HepG2 (cell line): ENCODE measurements around the gene NPAS2. TPM values are rescaled to one million over a fixed set of nuclear protein-coding genes. Genes with fewer than 3 reads are reported as not detected.

Experiments used
- ATAC-seq: fragments of 200-7000 bp; cut with Tn5 transposase; 3 replicates; pipeline ENCODE4 v1.9.1; 2020; ENCODE audit warnings: mild to moderate bottlenecking, moderate library complexity
- BruUV-seq: library from RNA; stranded (reverse); fragments of 400-500 nt; replicated peaks from 2 replicates; lab custom pipeline; 2021; lab: Mats Ljungman, UMichigan
- CTCF ChIA-PET: fragments of 300-600 bp; formaldehyde crosslinking; extraction: SDS; loops from one replicate; lab custom pipeline; 2021; ENCODE audit warnings: low total read pairs, inconsistent platforms, low intra/inter-chr PET ratio; lab: Yijun Ruan, JAX
- POLR2A ChIA-PET: fragments of 350-600 bp; sonication (Branson Sonifier 250); formaldehyde crosslinking; loops from one replicate; lab custom pipeline; 2020; ENCODE audit warnings: antibody characterized with exemption, inconsistent platforms; lab: Yijun Ruan, JAX
- DNase-seq: peaks from one replicate; pipeline ENCODE4 v3.0.0-alpha.2; 2015; ENCODE audit warnings: low spot score
- FAIRE-seq: peaks from 3 replicates; lab custom pipeline; 2011; peaks lifted over from hg19 to GRCh38; lab: Jason Lieb, UNC
- H2AFZ ChIP-seq: one replicate; pipeline ENCODE4 v1.6.1; 2011; ENCODE audit warnings: low read length, inconsistent platforms
- H3K27ac ChIP-seq: fragments of 300-600 bp; 3 replicates; pipeline ENCODE4 v1.8.0; 2011; ENCODE audit warnings: mixed run types, mild to moderate bottlenecking, mixed read lengths, low read length, inconsistent platforms; ENCODE audit not compliant: insufficient read depth; ENCODE audit errors: extremely low read length
- H3K27me3 ChIP-seq, 2 experiments: fragments of 200-600 bp in 1 of 2; 2 replicates in 1 of 2; 3 replicates in 1 of 2; pipeline versions ENCODE4 v1.6.0 to v1.8.0; 2011; ENCODE audit warnings: low read length in 2 of 2, mild to moderate bottlenecking in 2 of 2, moderate library complexity in 2 of 2, inconsistent platforms in 1 of 2; ENCODE audit not compliant: insufficient read depth in 2 of 2, control insufficient read depth in 1 of 2
- H3K36me3 ChIP-seq, 2 experiments: fragments of 200-600 bp in 1 of 2; replicated peaks in 1 of 2; 2 replicates in 1 of 2; 3 replicates in 1 of 2; pipeline versions ENCODE4 v1.5.1 to v1.8.0; 2011; ENCODE audit warnings: low read length in 2 of 2, inconsistent platforms in 1 of 2; ENCODE audit not compliant: insufficient read depth in 2 of 2, control insufficient read depth in 1 of 2
- H3K4me1 ChIP-seq: 2 replicates; pipeline ENCODE4 v1.5.1; 2012; ENCODE audit warnings: low read length, inconsistent platforms; ENCODE audit not compliant: insufficient read depth
- H3K4me2 ChIP-seq: 2 replicates; pipeline ENCODE4 v1.6.0; 2011; ENCODE audit warnings: low read depth, low read length, inconsistent platforms
- H3K4me3 ChIP-seq, 3 experiments: fragments of 200-600 bp in 1 of 3; sonication (generic), shearing (Covaris generic) in 1 of 3; replicated peaks in 1 of 3; 2 replicates each; pipeline ENCODE4 v1.5.1; 2011 to 2016; ENCODE audit warnings: low read length in 3 of 3, inconsistent platforms in 2 of 3, low read depth in 2 of 3, mild to moderate bottlenecking in 2 of 3, control low read depth in 1 of 3, mixed read lengths in 1 of 3; ENCODE audit not compliant: insufficient read depth in 1 of 3
- H3K79me2 ChIP-seq: one replicate; pipeline ENCODE4 v1.6.1; 2011; ENCODE audit warnings: low read length, inconsistent platforms; ENCODE audit not compliant: insufficient read depth
- H3K9ac ChIP-seq: 2 replicates; pipeline ENCODE4 v1.6.0; 2011; ENCODE audit warnings: mild to moderate bottlenecking, low read depth, low read length, inconsistent platforms; ENCODE audit not compliant: insufficient read depth
- H3K9me3 ChIP-seq: 2 replicates; pipeline ENCODE4 v1.5.1; 2012; ENCODE audit warnings: mild to moderate bottlenecking, low read length
- H4K20me1 ChIP-seq: 2 replicates; pipeline ENCODE4 v1.6.0; 2011; ENCODE audit warnings: inconsistent platforms, mild to moderate bottlenecking, low read length, moderate library complexity; ENCODE audit not compliant: insufficient read depth
- DBP ChIP-seq: sonication (generic); formaldehyde crosslinking; IDR thresholded peaks from 2 replicates; pipeline ENCODE4 v1.4.0; 2020; ENCODE audit warnings: missing genetic modification reagents; ENCODE audit errors: not compliant biosample characterization
- FOXK2 ChIP-seq: fragments of 450-650 bp; IDR thresholded peaks from 2 replicates; pipeline ENCODE4 v1.6.1; 2016
- FOXO4 ChIP-seq: sonication (generic); formaldehyde crosslinking; conservative IDR thresholded peaks from 2 replicates; pipeline ENCODE4 v1.8.1; 2023; ENCODE audit warnings: missing genetic modification reagents
- MYC ChIP-seq: sonication (generic); formaldehyde crosslinking; IDR thresholded peaks from 2 replicates; pipeline ENCODE4 v1.9.0; 2021; ENCODE audit warnings: missing genetic modification reagents, borderline replicate concordance
- NFKB2 ChIP-seq: sonication (generic); formaldehyde crosslinking; IDR thresholded peaks from 2 replicates; pipeline ENCODE4 v1.4.0; 2020; ENCODE audit warnings: missing genetic modification reagents, borderline replicate concordance
- SUZ12 ChIP-seq: fragments of 150-350 bp; IDR thresholded peaks from 2 replicates; pipeline ENCODE4 v1.6.1; 2014; ENCODE audit warnings: low read depth, low read length
- ZFAT ChIP-seq: sonication (generic); formaldehyde crosslinking; conservative IDR thresholded peaks from 2 replicates; pipeline ENCODE4 v1.8.1; 2023; ENCODE audit warnings: missing genetic modification reagents, inconsistent platforms
- ZNF33A ChIP-seq: sonication (generic); formaldehyde crosslinking; IDR thresholded peaks from 2 replicates; pipeline ENCODE4 v1.5.1; 2020; ENCODE audit warnings: missing genetic modification reagents, mild to moderate bottlenecking, moderate library complexity, borderline replicate concordance
- ZNF607 ChIP-seq: sonication (generic); formaldehyde crosslinking; IDR thresholded peaks from 2 replicates; pipeline ENCODE4 v1.5.1; 2020; ENCODE audit warnings: missing genetic modification reagents, mild to moderate bottlenecking, borderline replicate concordance
- WGBS: methylation state at CpG from one replicate; pipeline ENCODE4 v1.1.6; 2017; ENCODE audit warnings: low lambda C conversion rate; 5-methylcytosine and 5-hydroxymethylcytosine counted together
- in situ Hi-C: cut with HindIII; loops from 2 replicates; pipeline ENCODE4 v1.10.0; 2017; ENCODE audit warnings: low pct_unique_long_range_greater_than_20kb; ENCODE audit not compliant: extremely low pct_ligation_motif_present
- intact Hi-C: fragments of 100-400 bp; cut with micrococcal nuclease; formaldehyde crosslinking; loops from one replicate; pipeline ENCODE4 v1.10.0; 2022; ENCODE audit not compliant: unreplicated experiment
- polyA plus RNA-seq, 8 experiments: library from polyadenylated mRNA; depleted of rRNA in 3 of 8; stranded (reverse) in 7 of 8; unstranded in 1 of 8; fragments of >200 nt; fragmentation: Illumina TruSeq in 4 of 8; extraction: Trizol in 4 of 8; gene quantifications; 2 replicates each; pipeline versions ENCODE4 v1.2.1 to v1.2.3, GENCODE V29; 2011 to 2016; ENCODE audit warnings: low read depth in 4 of 8, missing spikeins in 1 of 8, mixed read lengths in 1 of 8; ENCODE audit not compliant: insufficient read depth in 1 of 8
- total RNA-seq, 5 experiments: library from RNA; depleted of rRNA; stranded (reverse); fragments of >200 nt; fragmentation: Illumina TruSeq; extraction: Trizol; gene quantifications; 2 replicates each; pipeline ENCODE4 v1.2.3, GENCODE V29; 2016; ENCODE audit warnings: low read depth in 1 of 5
- TF ChIP-seq, protein P1 (sequence below): sonication (generic); formaldehyde crosslinking; IDR thresholded peaks from 2 replicates; pipeline ENCODE4; 2020; ENCODE audit warnings: missing genetic modification reagents, mild to moderate bottlenecking, borderline replicate concordance

NPAS2 gene
- total and polyA plus RNA-seq, 2 of the 13 experiments (the other 11 are each of a cell fraction or from before 2014, with no cell fraction given), result 14.8 to 37.5 TPM

DNA sequence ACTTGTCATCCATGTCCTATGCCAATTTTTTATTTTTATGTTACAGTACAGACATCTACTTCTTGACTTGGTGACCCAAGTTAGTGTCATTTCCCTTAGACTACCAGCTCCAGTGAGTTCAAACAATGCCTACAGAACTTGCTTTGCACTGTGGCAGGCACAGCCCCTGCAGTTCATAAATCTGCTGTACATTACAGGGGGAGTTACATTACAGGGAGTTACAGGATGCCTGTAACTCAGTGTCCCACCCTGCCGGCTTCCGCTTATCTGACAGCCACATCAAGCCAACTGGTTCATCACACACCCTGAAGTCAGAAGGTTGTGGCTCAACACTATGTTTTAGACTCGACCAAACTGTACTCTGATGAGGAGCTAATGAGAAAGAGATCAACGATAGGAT lies 7.8 kb upstream of the NPAS2 start:
- WGBS, result 91% methylated on average over 4 of the region's 4 CpGs
- CTCF ChIA-PET, result no interaction called here
- no TSS peak for BruUV-seq

More for the DNA sequence above, 7.8 kb upstream of the NPAS2 start:
- intact Hi-C loops, result no loop called here
- Histone ChIP-seq H3K27me3 (peaks cover 0 to 1% of the 10 kb centered on the region in 2 experiments; a peak in 2 of 5 replicates), H3K9me3 (no peaks in the 10 kb centered on the region), H2AFZ (no peak overlapping the region), H3K4me1 (peaks cover 45% of the 10 kb centered on the region), H3K4me2 (no peak overlapping the region), H3K9ac (no peak overlapping the region), H3K4me3 (no peak overlapping the region), H3K27ac (no peak overlapping the region), H3K79me2 (no peaks in the 10 kb centered on the region), H4K20me1 (no peaks in the 10 kb centered on the region), H3K36me3 (no peaks in the 10 kb centered on the region)
- TF ChIP-seq FOXK2 (no peak), DBP (no peak), ZNF33A (CRISPR knock-in tag) (no peak), MYC (CRISPR knock-in tag) (no peak), ZNF607 (CRISPR knock-in tag) (no peak), SUZ12 (no peak), NFKB2 (CRISPR knock-in tag) (no peak), ZFAT (CRISPR knock-in tag) (no peak), FOXO4 (no peak)
- TF ChIP-seq, protein P1, sequence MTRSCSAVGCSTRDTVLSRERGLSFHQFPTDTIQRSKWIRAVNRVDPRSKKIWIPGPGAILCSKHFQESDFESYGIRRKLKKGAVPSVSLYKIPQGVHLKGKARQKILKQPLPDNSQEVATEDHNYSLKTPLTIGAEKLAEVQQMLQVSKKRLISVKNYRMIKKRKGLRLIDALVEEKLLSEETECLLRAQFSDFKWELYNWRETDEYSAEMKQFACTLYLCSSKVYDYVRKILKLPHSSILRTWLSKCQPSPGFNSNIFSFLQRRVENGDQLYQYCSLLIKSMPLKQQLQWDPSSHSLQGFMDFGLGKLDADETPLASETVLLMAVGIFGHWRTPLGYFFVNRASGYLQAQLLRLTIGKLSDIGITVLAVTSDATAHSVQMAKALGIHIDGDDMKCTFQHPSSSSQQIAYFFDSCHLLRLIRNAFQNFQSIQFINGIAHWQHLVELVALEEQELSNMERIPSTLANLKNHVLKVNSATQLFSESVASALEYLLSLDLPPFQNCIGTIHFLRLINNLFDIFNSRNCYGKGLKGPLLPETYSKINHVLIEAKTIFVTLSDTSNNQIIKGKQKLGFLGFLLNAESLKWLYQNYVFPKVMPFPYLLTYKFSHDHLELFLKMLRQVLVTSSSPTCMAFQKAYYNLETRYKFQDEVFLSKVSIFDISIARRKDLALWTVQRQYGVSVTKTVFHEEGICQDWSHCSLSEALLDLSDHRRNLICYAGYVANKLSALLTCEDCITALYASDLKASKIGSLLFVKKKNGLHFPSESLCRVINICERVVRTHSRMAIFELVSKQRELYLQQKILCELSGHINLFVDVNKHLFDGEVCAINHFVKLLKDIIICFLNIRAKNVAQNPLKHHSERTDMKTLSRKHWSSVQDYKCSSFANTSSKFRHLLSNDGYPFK, result no peak
- in situ Hi-C loops, result no loop called here
- POLR2A ChIA-PET, result no interaction called here
- FAIRE-seq (no peak), ATAC-seq (no peak), DNase-seq (no peak)
